IPS-20b (cell line): ENCODE results near the gene SYNM.
A peak's percentile ranks its signal among the peaks of the same experiment; 100 is the strongest.

Experiments
- H3K27ac ChIP-seq: one replicate; pipeline ENCODE4 v1.5.1; 2013; ENCODE audit warnings: low read length
- H3K27me3 ChIP-seq: 2 replicates; pipeline ENCODE4 v1.6.1; 2013; ENCODE audit warnings: mild to moderate bottlenecking, low read length, inconsistent platforms; ENCODE audit not compliant: insufficient read depth
- H3K36me3 ChIP-seq: 2 replicates; pipeline ENCODE4 v1.6.1; 2013; ENCODE audit warnings: low read depth, mild to moderate bottlenecking, inconsistent platforms, low read length, moderate library complexity; ENCODE audit not compliant: insufficient read depth
- H3K4me1 ChIP-seq: 2 replicates; pipeline ENCODE4 v1.6.1; 2013; ENCODE audit warnings: mild to moderate bottlenecking, control low read depth, inconsistent platforms, low read length, moderate library complexity; ENCODE audit not compliant: insufficient read depth
- H3K4me3 ChIP-seq: 2 replicates; pipeline ENCODE4 v1.5.1; 2013; ENCODE audit warnings: mild to moderate bottlenecking, low read length, inconsistent platforms
- H3K9ac ChIP-seq: 2 replicates; pipeline ENCODE4 v1.6.1; 2013; ENCODE audit warnings: low read depth, mild to moderate bottlenecking, inconsistent platforms, low read length, moderate library complexity
- H3K9me3 ChIP-seq: 2 replicates; pipeline ENCODE4 v1.6.1; 2013; ENCODE audit warnings: mild to moderate bottlenecking, low read depth, low read length, inconsistent platforms; ENCODE audit not compliant: insufficient read depth

Gene SYNM

DNA sequence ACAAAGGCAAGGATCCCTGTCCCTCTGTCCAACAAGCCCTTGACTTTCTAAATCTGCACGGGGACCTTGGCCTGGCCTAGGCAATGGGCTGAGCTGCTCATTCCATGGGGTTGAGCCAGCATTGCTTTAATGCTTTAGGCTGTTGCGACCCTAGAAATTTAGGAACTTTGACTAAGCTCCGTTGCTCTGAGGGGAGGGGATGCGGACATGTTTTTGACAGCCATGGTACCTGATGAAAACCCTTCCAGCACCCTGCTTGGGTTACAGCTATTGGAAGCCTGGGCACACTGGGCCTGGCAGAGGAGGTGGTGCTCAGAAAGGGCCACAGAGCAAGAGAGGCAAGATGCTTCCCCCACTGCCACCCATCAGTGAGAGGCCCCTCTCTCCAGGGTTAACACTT, 37.1 kb downstream of the SYNM start:
- H3K27me3 ChIP-seq, result no peaks in the 10 kb centered on the region
- no peaks in the 10 kb centered on the region; the same call in 1 of the 2 replicates for H3K36me3 ChIP-seq
- H3K4me1 ChIP-seq, result peaks cover 31% of the 10 kb centered on the region
- H3K9ac ChIP-seq, result no peak overlapping the region
- H3K27ac ChIP-seq, result no peak overlapping the region
- H3K9me3 ChIP-seq, result no peaks in the 10 kb centered on the region
- no peak overlapping the region for H3K4me3 ChIP-seq

DNA sequence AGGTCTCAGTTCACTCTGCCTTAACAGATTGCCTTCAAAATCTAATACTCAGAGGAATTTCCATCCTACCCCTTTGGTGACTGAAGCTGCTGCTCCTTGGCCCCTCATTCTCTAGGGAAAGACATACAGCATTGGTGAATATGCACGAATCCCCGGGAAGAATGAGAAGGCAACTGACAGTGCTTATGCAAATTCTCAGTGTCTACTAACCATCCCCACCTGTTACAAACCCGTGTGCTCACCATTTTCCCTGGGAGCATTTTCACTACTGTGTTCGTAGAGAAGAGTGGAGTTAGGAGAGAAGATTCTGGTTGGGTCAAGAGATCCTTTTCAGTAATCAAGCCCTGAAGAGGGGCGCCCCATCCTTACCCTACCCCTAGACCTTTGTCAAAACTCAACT, 37.7 kb downstream of the SYNM start:
- no peak overlapping the region for H3K27ac ChIP-seq
- peaks cover 31% of the 10 kb centered on the region for H3K4me1 ChIP-seq
- H3K36me3 ChIP-seq, result no peaks in the 10 kb centered on the region; the same call in 1 of the 2 replicates
- H3K27me3 ChIP-seq, result no peaks in the 10 kb centered on the region
- H3K9me3 ChIP-seq, result no peaks in the 10 kb centered on the region
- no peak overlapping the region for H3K9ac ChIP-seq
- no peak overlapping the region for H3K4me3 ChIP-seq

DNA sequence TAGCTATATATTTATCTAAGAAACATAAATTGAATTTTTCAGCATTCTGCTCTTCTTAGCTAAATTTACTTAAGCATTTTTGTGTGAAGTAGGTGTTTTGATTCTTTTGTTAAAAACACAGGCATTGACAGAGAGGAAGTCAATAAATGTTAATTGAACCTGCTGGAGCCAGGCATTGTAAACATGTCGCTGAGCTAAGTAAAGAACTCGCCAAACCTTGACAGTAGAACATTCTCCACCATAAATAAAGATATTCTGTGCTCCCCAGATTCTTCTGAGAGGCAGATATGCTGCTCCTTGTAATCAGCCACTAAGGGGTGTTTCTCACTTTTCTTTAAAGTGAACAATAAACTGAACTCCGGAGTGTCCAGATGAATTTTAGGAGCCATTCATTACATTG, 38.4 kb downstream of the SYNM start:
- Histone ChIP-seq H3K27me3 (no peaks in the 10 kb centered on the region), H3K36me3 (no peaks in the 10 kb centered on the region; the same call in 1 of the 2 replicates), H3K4me3 (peak overlapping the region; percentile 34; the same call in 1 of the 2 replicates), H3K9ac (peak overlapping the region; percentile 28; the same call in 1 of the 2 replicates), H3K9me3 (no peaks in the 10 kb centered on the region), H3K27ac (no peak overlapping the region), H3K4me1 (peaks cover 31% of the 10 kb centered on the region)

DNA sequence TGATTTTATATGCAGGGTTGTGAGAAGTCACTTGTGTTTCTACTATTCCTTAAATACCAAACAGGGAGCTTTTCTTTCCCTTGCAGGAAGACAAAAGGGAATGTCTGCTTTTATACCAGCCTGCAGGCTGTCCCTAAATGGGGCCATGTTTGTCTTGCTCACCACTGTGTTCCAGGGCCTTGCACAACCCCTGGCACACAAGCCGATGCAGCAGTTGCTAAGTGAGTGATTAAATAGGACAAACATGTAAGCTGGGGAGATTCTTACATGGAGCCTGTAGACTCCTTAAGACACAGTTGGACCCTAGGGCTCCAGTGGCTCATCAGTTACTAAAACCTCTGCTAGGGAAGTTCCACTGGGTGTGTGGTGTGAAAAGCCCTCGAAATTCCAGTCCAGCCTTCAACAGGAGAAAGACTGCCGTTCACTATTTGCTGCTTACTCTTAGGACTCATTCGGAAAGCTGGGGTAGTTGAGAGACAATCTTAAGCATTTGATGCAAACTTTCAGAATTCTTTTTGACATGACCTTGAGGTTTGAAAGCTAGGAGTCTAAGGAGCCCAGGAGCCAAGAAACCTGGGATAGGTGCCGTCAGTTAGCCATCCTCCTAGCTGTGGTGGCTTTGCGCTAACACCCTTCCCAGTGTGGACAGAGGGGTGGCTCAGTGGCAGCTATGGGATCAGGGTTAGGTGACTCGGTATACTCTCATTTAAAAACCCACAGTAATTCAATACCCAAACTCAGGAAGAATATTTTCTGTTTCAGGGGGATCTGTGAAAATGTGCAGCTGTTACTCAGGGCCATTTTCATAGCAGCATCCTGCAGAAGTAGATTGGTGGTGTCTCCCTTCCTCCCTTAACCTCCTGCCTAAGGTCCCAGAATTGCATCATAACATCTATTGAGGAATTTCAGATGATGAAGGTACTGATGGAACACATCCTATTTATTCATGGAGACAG, 39.1 kb downstream of the SYNM start:
- no peaks in the 10 kb centered on the region for H3K9me3 ChIP-seq
- H3K4me1 ChIP-seq, result peaks cover 36% of the 10 kb centered on the region
- no peak overlapping the region for H3K27ac ChIP-seq
- no peaks in the 10 kb centered on the region for H3K36me3 ChIP-seq
- H3K27me3 ChIP-seq, result no peaks in the 10 kb centered on the region
- peak overlapping the region; percentile 31 for H3K9ac ChIP-seq
- H3K4me3 ChIP-seq, result peak overlapping the region; percentile 34; the same call in 1 of the 2 replicates

DNA sequence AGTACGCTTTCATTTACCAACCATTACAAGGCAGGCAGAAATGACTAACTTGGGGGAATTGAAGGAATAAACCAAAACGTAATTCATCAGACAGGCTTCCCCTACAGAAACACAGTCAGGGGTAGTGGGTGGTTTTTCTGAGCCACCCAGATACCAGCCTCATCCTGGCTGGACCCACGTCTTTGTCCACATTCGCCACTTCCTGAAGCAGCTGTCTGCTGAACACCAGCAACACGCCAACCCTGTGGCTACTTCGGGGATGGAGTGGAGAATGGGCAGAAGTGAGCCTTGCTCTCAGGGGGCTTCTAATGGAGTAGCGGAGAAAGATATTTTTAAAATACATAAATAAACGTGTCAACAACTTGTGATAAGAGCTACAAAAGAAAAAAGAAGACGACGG, 40.1 kb downstream of the SYNM start:
- no peak overlapping the region for H3K9ac ChIP-seq
- H3K4me1 ChIP-seq, result peaks cover 31% of the 10 kb centered on the region
- no peak overlapping the region for H3K4me3 ChIP-seq
- no peak overlapping the region for H3K27ac ChIP-seq
- no peaks in the 10 kb centered on the region for H3K27me3 ChIP-seq
- H3K9me3 ChIP-seq, result no peaks in the 10 kb centered on the region
- H3K36me3 ChIP-seq, result no peaks in the 10 kb centered on the region

DNA sequence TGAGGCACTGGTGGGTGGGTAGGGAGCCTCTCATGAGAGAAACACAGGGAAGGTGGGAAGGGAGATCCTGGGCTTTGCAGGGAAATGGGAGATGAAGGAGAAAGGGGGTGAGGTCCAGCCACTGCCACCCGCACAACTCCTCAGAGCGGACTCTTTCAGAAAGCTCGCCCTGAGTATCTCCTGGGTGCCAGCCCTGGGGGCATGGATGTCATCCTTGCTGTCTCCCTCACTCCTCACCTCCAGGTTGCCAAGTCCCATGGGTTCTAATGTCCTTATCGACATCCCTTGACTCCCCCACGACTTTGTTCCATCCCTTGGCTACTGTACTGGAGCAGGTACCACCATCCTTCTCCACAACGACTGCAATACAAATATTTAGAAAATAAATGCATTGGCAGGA, 40.9 kb downstream of the SYNM start:
- Histone ChIP-seq H3K27ac (no peak overlapping the region), H3K9me3 (no peaks in the 10 kb centered on the region), H3K4me1 (peaks cover 31% of the 10 kb centered on the region), H3K36me3 (no peaks in the 10 kb centered on the region), H3K4me3 (no peak overlapping the region), H3K9ac (no peak overlapping the region), H3K27me3 (no peaks in the 10 kb centered on the region)

DNA sequence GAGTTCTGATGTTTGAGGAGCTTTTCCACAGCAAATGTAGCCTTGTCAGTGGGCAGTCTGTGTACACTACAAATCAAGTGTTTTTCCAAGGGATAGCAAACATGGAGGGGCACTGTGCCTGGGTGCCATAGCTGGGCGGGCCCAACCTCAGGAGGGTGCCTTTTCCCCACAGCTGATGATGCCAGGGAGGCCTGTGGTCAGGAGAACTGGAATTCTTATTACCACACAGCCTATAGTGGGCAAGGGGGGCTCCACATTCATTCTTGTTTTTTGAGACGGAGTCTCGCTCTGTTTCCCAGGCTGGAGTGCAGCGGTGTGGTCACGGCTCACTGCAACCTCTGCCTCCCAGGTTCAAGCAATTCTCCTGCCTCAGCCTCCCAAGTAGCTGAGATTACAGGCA, 41.8 kb downstream of the SYNM start:
- Histone ChIP-seq H3K9me3 (no peaks in the 10 kb centered on the region), H3K36me3 (no peaks in the 10 kb centered on the region), H3K9ac (no peak overlapping the region), H3K27ac (no peak overlapping the region), H3K27me3 (no peaks in the 10 kb centered on the region), H3K4me3 (no peak overlapping the region), H3K4me1 (peaks cover 31% of the 10 kb centered on the region)

DNA sequence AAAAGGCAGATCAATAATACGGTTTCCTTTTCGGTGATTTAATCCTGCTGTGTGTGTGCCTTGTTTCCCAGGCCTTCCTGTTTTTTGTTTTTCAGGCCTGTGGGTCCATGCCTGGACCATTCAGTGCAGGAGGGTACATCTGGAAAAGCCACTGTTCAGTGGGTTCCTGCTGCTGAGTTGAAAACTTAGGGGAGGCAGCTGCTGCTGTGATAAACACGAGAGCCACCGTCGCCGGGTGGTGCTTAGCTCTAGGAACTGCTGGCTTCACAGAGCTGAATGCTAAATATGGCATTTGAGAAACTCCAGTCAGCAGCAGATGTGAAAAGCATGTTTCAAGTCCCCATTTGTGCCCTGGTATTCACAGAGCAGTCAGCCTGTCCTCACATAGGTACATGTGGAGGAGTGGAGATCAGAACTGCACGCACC, 44.0 kb downstream of the SYNM start:
- no peaks in the 10 kb centered on the region for H3K9me3 ChIP-seq
- no peak overlapping the region for H3K27ac ChIP-seq
- peaks cover 11% of the 10 kb centered on the region for H3K4me1 ChIP-seq
- H3K27me3 ChIP-seq, result no peaks in the 10 kb centered on the region
- H3K36me3 ChIP-seq, result no peaks in the 10 kb centered on the region
- H3K4me3 ChIP-seq, result no peak overlapping the region
- H3K9ac ChIP-seq, result no peak overlapping the region

DNA sequence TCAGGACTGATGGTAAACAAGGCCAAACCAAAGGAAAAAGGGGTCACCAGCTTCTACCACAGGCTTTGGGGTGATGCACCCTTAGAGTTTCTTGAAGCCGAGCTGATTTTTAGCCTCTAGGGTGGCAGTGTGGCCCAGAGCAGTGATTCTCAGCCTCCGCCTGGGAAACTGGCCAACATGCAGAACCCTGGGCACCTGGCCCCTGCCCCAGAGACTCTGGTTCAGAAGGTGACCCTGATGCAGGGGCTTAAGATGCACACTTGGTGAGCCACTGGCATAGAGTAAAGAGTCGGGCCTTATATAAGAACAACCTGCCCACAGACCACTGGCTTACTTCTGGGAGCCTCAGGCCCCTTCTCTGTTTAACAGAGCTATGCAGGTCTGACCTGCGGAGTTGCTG, 44.5 kb downstream of the SYNM start:
- no peaks in the 10 kb centered on the region for H3K9me3 ChIP-seq
- H3K36me3 ChIP-seq, result no peaks in the 10 kb centered on the region
- H3K27me3 ChIP-seq, result no peaks in the 10 kb centered on the region
- H3K27ac ChIP-seq, result no peak overlapping the region
- H3K4me1 ChIP-seq, result peaks cover 13% of the 10 kb centered on the region
- H3K4me3 ChIP-seq, result no peak overlapping the region
- no peak overlapping the region for H3K9ac ChIP-seq

DNA sequence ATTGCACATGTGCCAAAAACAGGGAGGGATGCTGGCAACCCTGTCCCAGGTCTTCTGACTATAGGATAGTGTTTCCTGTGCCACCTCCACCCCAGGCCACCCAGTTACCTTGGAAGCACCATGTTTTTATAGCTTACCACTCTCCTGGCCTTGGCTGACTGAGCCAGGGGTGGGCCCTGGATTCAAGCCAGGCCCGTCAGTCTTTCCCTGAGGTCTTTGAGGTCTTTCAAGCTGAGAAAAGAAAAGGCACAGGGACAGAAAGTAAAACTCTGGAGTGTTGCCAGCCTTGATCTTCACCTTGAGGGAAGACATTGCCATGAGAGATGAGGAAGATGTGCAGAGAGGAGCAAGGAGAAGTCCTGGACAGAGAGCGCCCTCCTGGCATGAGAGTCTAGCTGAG, 46.3 kb downstream of the SYNM start:
- no peaks in the 10 kb centered on the region for H3K9me3 ChIP-seq
- H3K4me1 ChIP-seq, result peaks cover 18% of the 10 kb centered on the region
- H3K27ac ChIP-seq, result no peak overlapping the region
- H3K36me3 ChIP-seq, result no peaks in the 10 kb centered on the region
- H3K27me3 ChIP-seq, result no peaks in the 10 kb centered on the region
- H3K9ac ChIP-seq, result no peak overlapping the region
- no peak overlapping the region for H3K4me3 ChIP-seq

DNA sequence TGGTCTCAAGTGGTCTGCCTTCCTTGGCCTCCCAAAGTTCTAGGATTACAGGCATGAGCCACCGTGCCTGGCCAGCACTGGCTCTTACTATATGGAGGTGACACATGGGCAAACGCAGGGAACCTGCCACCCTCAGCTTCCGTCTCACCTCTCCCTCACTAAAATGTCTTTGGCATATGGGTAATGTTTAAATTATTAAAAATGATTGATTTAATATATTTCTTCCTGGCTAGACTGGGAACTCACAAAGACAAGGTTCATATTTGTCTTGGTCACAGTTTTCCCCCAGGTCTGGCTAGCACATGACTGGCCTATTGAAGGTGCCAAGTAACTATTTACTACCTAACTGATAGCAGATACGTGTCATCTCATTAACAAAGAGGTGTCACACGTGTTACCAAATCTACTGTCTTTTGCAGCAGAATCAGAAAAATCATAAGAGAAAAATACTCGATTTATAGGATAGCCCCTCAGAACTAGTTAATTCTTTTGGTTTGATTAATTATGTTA, 48.2 kb downstream of the SYNM start:
- Histone ChIP-seq H3K9me3 (no peaks in the 10 kb centered on the region), H3K27ac (no peak overlapping the region), H3K36me3 (no peaks in the 10 kb centered on the region), H3K9ac (no peak overlapping the region), H3K27me3 (no peaks in the 10 kb centered on the region), H3K4me1 (peaks cover 18% of the 10 kb centered on the region), H3K4me3 (no peak overlapping the region)

DNA sequence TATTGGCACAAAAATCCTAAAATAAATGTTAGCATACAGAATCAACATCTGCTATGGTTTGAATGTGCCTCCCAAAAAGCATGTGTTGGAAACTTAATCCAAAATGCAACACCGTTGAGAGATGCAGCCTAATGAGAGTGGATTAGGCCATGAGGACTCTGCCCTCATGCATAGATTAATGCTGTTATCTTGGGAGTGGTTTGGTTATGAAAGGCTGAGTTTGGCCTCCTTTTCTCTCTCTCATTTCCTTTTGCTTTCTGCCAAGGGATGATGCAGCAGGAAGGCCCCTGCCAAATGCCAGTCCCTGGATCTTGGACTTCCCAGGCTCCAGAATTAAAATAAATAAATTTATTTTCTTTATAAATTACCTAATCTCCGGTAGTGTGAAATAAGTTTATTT, 49.4 kb downstream of the SYNM start:
- Histone ChIP-seq H3K9ac (no peak overlapping the region), H3K4me3 (no peak overlapping the region), H3K27me3 (no peaks in the 10 kb centered on the region), H3K4me1 (peaks cover 12% of the 10 kb centered on the region), H3K9me3 (no peaks in the 10 kb centered on the region), H3K27ac (no peak overlapping the region), H3K36me3 (no peaks in the 10 kb centered on the region)
